SKM-1 (cell line): ENCODE measurements around the gene SPATA6L.
"Not testable (repeated sequence)": the region's sequence is repeated elsewhere in the genome, so short reads cannot be mapped to it uniquely, and the experiment has no call there.

ENCODE experiments used
- DNase-seq: peaks from one replicate; lab custom pipeline; 2025; ENCODE audit not compliant: unreplicated experiment; lab: John Stamatoyannopoulos, UW

Gene SPATA6L

GRCh38 chr9:4638968-4639367 lies 27.3 kb downstream of the SPATA6L start:
- DNase-seq: no peak

GRCh38 chr9:4630836-4631235 lies 35.4 kb downstream of the SPATA6L start:
- DNase-seq: no peak

GRCh38 chr9:4622016-4622415 lies 44.3 kb downstream of the SPATA6L start:
- no peak for DNase-seq

- no peak for DNase-seq
Observed at GRCh38 chr9:4620881-4621555, 45.3 kb downstream of the SPATA6L start.

GRCh38 chr9:4620057-4620765 lies 46.1 kb downstream of the SPATA6L start:
- no peak for DNase-seq

- DNase-seq: no peak
Observed at GRCh38 chr9:4618700-4619099, 47.6 kb downstream of the SPATA6L start.

- DNase-seq: no peak
Observed at GRCh38 chr9:4617752-4618151, 48.5 kb downstream of the SPATA6L start.

- DNase-seq: no peak
Observed at GRCh38 chr9:4615778-4616177, 50.5 kb downstream of the SPATA6L start.

- DNase-seq: no peak
Observed at GRCh38 chr9:4615251-4615650, 51.0 kb downstream of the SPATA6L start.

- no peak for DNase-seq
Observed at GRCh38 chr9:4614627-4615026, 51.7 kb downstream of the SPATA6L start.

GRCh38 chr9:4606033-4606432 lies 60.2 kb downstream of the SPATA6L start:
- not testable (repeated sequence) for DNase-seq

GRCh38 chr9:4604678-4605095 lies 61.6 kb downstream of the SPATA6L start:
- peak; percentile 56 for DNase-seq

- DNase-seq: peak; percentile 18
Observed at GRCh38 chr9:4603830-4604229, 62.5 kb downstream of the SPATA6L start.

- DNase-seq: no peak
Observed at GRCh38 chr9:4600368-4600767, 65.9 kb downstream of the SPATA6L start.

- no peak for DNase-seq
Observed at GRCh38 chr9:4596165-4596922, 69.9 kb downstream of the SPATA6L start.

- DNase-seq: no peak
Observed at GRCh38 chr9:4594994-4595393, 71.3 kb downstream of the SPATA6L start.

- DNase-seq: no peak
Observed at GRCh38 chr9:4594545-4594944, 71.7 kb downstream of the SPATA6L start.

- no peak for DNase-seq
Observed at GRCh38 chr9:4592886-4593285, 73.4 kb downstream of the SPATA6L start.

GRCh38 chr9:4592295-4592694 lies 74.0 kb downstream of the SPATA6L start:
- DNase-seq: no peak

GRCh38 chr9:4591123-4591500 lies 75.2 kb downstream of the SPATA6L start:
- no peak for DNase-seq

- no peak for DNase-seq
Observed at GRCh38 chr9:4590430-4591122, 75.7 kb downstream of the SPATA6L start.
